ENCODE measurements around the gene ZNF485. TPM values are rescaled to one million over a fixed set of nuclear protein-coding genes. Genes with fewer than 3 reads are reported as not detected.
A peak's percentile ranks its signal among the peaks of the same experiment; 100 is the strongest.

ZNF485 gene
- total and polyA plus RNA-seq, 10 of the 15 experiments (the other 5 are each of a cell fraction or from before 2014, with no cell fraction given), result 3.2 to 7.6 (median 5.1) TPM

DNA sequence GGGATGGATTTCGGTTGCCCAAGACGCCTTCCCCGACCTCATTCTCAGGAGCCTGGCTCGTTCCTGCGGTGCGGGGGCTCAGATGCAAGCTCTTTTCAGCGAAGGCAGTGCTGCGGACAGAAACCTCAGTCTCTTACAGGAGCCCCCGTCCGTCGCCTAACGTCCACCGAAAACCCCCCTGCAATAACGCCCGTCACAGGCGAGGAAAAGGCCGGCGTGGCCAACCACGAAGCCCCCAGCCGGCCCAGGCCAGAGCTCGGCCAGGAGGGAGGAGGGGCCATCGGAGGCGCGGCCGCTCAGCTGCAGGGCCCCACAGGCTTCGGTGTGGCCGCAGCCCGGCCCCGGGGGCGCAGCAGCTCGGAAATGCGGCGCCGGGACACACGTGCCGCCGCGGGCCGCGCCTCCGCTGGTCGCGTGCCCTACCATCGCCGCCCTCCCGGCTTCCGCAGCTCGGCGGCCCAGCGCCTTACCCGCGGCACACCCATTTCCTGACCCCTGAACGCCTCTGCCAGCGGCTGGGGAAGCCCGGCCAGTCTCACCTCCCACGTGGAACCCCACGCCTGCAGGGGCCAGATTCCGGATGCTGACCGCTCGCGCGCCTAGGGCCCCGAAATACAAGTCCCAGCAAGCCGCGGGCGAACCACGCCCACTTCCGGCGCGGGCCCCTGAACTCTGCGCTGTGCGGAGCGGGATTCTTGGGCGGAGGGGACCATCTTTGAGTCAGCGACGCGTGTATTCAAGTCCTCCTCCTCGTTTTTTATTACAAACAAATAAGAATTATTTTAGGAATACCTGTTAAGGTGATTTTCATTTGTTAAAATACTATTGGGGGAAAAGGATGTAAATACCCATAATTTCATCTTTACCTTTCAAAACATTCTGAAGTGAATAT is 32.0 kb upstream of the ZNF485 start, which contains the start of gene ZNF239 (continued):
- TF ChIP-seq, protein P1, sequence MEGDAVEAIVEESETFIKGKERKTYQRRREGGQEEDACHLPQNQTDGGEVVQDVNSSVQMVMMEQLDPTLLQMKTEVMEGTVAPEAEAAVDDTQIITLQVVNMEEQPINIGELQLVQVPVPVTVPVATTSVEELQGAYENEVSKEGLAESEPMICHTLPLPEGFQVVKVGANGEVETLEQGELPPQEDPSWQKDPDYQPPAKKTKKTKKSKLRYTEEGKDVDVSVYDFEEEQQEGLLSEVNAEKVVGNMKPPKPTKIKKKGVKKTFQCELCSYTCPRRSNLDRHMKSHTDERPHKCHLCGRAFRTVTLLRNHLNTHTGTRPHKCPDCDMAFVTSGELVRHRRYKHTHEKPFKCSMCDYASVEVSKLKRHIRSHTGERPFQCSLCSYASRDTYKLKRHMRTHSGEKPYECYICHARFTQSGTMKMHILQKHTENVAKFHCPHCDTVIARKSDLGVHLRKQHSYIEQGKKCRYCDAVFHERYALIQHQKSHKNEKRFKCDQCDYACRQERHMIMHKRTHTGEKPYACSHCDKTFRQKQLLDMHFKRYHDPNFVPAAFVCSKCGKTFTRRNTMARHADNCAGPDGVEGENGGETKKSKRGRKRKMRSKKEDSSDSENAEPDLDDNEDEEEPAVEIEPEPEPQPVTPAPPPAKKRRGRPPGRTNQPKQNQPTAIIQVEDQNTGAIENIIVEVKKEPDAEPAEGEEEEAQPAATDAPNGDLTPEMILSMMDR (IDR thresholded peaks at IDR 0.05 in 2 of 3, conservative IDR thresholded peaks at IDR 0.05 in 1 of 3; ENCODE audit: control insufficient read depth in 2 of 3, extremely low read depth in 1 of 3, insufficient read depth in 1 of 3, low read depth in 3 of 3, low read length in 3 of 3), result no peak
- TF ChIP-seq MTA2 (IDR thresholded peaks at IDR 0.05; ENCODE audit: low read depth), result no peak
- TF ChIP-seq JUND (IDR thresholded peaks at IDR 0.05; ENCODE audit: low read depth, low read length), result no peak
- peak; percentile 36; the same call in 1 of the 2 replicates for TF ChIP-seq MXI1 (IDR thresholded peaks at IDR 0.05; ENCODE audit: low read depth, low read length)
- no peak for TF ChIP-seq CHD2 (IDR thresholded peaks at IDR 0.05; ENCODE audit: borderline replicate concordance, low read depth, low read length)
- TF ChIP-seq RB1 (IDR thresholded peaks at IDR 0.05; ENCODE audit: borderline replicate concordance), result no peak
- TF ChIP-seq MYC (IDR thresholded peaks at IDR 0.05; ENCODE audit: insufficient read depth, insufficient read length, insufficient replicate concordance, low read length, severe bottlenecking), result peak; percentile 52
- TF ChIP-seq CHD4 (IDR thresholded peaks at IDR 0.05), result no peak
- TF ChIP-seq, protein P2, sequence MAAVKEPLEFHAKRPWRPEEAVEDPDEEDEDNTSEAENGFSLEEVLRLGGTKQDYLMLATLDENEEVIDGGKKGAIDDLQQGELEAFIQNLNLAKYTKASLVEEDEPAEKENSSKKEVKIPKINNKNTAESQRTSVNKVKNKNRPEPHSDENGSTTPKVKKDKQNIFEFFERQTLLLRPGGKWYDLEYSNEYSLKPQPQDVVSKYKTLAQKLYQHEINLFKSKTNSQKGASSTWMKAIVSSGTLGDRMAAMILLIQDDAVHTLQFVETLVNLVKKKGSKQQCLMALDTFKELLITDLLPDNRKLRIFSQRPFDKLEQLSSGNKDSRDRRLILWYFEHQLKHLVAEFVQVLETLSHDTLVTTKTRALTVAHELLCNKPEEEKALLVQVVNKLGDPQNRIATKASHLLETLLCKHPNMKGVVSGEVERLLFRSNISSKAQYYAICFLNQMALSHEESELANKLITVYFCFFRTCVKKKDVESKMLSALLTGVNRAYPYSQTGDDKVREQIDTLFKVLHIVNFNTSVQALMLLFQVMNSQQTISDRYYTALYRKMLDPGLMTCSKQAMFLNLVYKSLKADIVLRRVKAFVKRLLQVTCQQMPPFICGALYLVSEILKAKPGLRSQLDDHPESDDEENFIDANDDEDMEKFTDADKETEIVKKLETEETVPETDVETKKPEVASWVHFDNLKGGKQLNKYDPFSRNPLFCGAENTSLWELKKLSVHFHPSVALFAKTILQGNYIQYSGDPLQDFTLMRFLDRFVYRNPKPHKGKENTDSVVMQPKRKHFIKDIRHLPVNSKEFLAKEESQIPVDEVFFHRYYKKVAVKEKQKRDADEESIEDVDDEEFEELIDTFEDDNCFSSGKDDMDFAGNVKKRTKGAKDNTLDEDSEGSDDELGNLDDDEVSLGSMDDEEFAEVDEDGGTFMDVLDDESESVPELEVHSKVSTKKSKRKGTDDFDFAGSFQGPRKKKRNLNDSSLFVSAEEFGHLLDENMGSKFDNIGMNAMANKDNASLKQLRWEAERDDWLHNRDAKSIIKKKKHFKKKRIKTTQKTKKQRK (IDR thresholded peaks at IDR 0.05; ENCODE audit: low read depth, low read length), result no peak
- TF ChIP-seq BHLHE40 (IDR thresholded peaks at IDR 0.05; ENCODE audit: borderline replicate concordance in 1 of 2, low read depth in 2 of 2, low read length in 1 of 2), result peak; percentile 91 to 96
- no peak for TF ChIP-seq CBX3 (IDR thresholded peaks at IDR 0.05; ENCODE audit: borderline replicate concordance, low read depth)
- TF ChIP-seq EGR1 (IDR thresholded peaks at IDR 0.05; ENCODE audit: borderline replicate concordance in 1 of 2, low read depth in 2 of 2, low read length in 2 of 2), result no peak
- peak; percentile 46; the same call in 1 of the 2 replicates for TF ChIP-seq YY1 (IDR thresholded peaks at IDR 0.05; ENCODE audit: low read depth, low read length)
- TF ChIP-seq, protein P3, sequence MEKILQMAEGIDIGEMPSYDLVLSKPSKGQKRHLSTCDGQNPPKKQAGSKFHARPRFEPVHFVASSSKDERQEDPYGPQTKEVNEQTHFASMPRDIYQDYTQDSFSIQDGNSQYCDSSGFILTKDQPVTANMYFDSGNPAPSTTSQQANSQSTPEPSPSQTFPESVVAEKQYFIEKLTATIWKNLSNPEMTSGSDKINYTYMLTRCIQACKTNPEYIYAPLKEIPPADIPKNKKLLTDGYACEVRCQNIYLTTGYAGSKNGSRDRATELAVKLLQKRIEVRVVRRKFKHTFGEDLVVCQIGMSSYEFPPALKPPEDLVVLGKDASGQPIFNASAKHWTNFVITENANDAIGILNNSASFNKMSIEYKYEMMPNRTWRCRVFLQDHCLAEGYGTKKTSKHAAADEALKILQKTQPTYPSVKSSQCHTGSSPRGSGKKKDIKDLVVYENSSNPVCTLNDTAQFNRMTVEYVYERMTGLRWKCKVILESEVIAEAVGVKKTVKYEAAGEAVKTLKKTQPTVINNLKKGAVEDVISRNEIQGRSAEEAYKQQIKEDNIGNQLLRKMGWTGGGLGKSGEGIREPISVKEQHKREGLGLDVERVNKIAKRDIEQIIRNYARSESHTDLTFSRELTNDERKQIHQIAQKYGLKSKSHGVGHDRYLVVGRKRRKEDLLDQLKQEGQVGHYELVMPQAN (conservative IDR thresholded peaks at IDR 0.05), result no peak
- TF ChIP-seq GATAD2B (conservative IDR thresholded peaks at IDR 0.05; ENCODE audit: low read depth), result peak; percentile 49; the same call in 1 of the 2 replicates
- peak; percentile 66 for TF ChIP-seq IKZF1 (conservative IDR thresholded peaks at IDR 0.05)
- peak; percentile 83 for TF ChIP-seq GABPA (IDR thresholded peaks at IDR 0.05; ENCODE audit: low read depth)
- 0 out of 2 replicates have a peak, but pooled peaks have one; percentile 9 for TF ChIP-seq TCF12 (IDR thresholded peaks at IDR 0.05; ENCODE audit: low read depth, low read length)
- TF ChIP-seq EP300 (IDR thresholded peaks at IDR 0.05; ENCODE audit: borderline replicate concordance in 1 of 2, control insufficient read depth in 1 of 2, low read depth in 2 of 2, low read length in 2 of 2), result no peak
- no peak for TF ChIP-seq ZNF622 (IDR thresholded peaks at IDR 0.05)
- TF ChIP-seq ATF7 (IDR thresholded peaks at IDR 0.05; ENCODE audit: low read depth), result no peak
- no peak for TF ChIP-seq BRCA1 (IDR thresholded peaks at IDR 0.05; ENCODE audit: low read depth, low read length)
